Measurements from ENCODE around the gene ARL14EPL. TPM values are rescaled to one million over a fixed set of nuclear protein-coding genes. Genes with fewer than 3 reads are reported as not detected.

ARL14EPL gene
- total RNA-seq: not detected

- TF ChIP-seq POLR2A (IDR thresholded peaks at IDR 0.05): no peak
- no peak for TF ChIP-seq CTCF (IDR thresholded peaks at IDR 0.05)
- no peak within 1 kb of the TSS for H3K4me3 ChIP-seq (ENCODE audit: low read depth, poor library complexity, severe bottlenecking)
- intact Hi-C loops (cut with DNase I; ENCODE audit: low total_unique reads): no loop called here
- DNase-seq (ENCODE audit: low spot score in 2 of 2): peak in 1 of 2 donors; percentile 20
- 63 to 70% methylated on average over 9 of the region's 9 CpGs for WGBS, 2 donors
These were observed at the start of gene ARL14EPL for GRCh38 chr5:116032094-116032517. Gene ARL14EPL, plus strand, starts transcription at chr5:116032472. Its CDS starts 18,994 bp downstream, at chr5:116051466.

- H3K4me3 ChIP-seq (ENCODE audit: low read depth, poor library complexity, severe bottlenecking): no peak overlapping the region
- no peak for DNase-seq (ENCODE audit: low spot score in 2 of 2)
- intact Hi-C loops (cut with DNase I; ENCODE audit: low total_unique reads): no loop called here
- 88 to 91% methylated on average over 1 of the region's 1 CpG for WGBS, 2 donors
- TF ChIP-seq POLR2A (IDR thresholded peaks at IDR 0.05): no peak
- no peak for TF ChIP-seq CTCF (IDR thresholded peaks at IDR 0.05)
These were observed 48.8 kb upstream of the ARL14EPL start for GRCh38 chr5:115983519-115983918.

- intact Hi-C loops (cut with DNase I; ENCODE audit: low total_unique reads): no loop called here
- H3K4me3 ChIP-seq (ENCODE audit: low read depth, poor library complexity, severe bottlenecking): no peak overlapping the region
- 61 to 70% methylated on average over 10 of the region's 10 CpGs for WGBS, 2 donors
- no peak for DNase-seq (ENCODE audit: low spot score in 2 of 2)
- no peak for TF ChIP-seq POLR2A (IDR thresholded peaks at IDR 0.05)
- no peak for TF ChIP-seq CTCF (IDR thresholded peaks at IDR 0.05)
These were observed 46.2 kb upstream of the ARL14EPL start for GRCh38 chr5:115985802-115986757.

GRCh38 chr5:115988002-115988401 is 44.3 kb upstream of the ARL14EPL start:
- DNase-seq (ENCODE audit: low spot score in 2 of 2): no peak
- WGBS, 2 donors: 90 to 92% methylated on average over 2 of the region's 2 CpGs
- TF ChIP-seq CTCF (IDR thresholded peaks at IDR 0.05) (no peak), POLR2A (IDR thresholded peaks at IDR 0.05) (no peak)
- intact Hi-C loops (cut with DNase I; ENCODE audit: low total_unique reads): no loop called here
- H3K4me3 ChIP-seq (ENCODE audit: low read depth, poor library complexity, severe bottlenecking): no peak overlapping the region

GRCh38 chr5:115992848-115993350 is 39.4 kb upstream of the ARL14EPL start:
- no peak overlapping the region for H3K4me3 ChIP-seq (ENCODE audit: low read depth, poor library complexity, severe bottlenecking)
- intact Hi-C loops (cut with DNase I; ENCODE audit: low total_unique reads): no loop called here
- DNase-seq (ENCODE audit: low spot score in 2 of 2): no peak
- 47 to 49% methylated on average over 5 of the region's 5 CpGs for WGBS, 2 donors
- no peak for TF ChIP-seq POLR2A (IDR thresholded peaks at IDR 0.05)
- no peak for TF ChIP-seq CTCF (IDR thresholded peaks at IDR 0.05)

Measured in lower leg skin (tissue), 4 donors.